ENCODE data around the gene ATP2C1. TPM values are rescaled to one million over a fixed set of nuclear protein-coding genes. Genes with fewer than 3 reads are reported as not detected.

The ATP2C1 gene
- total and polyA plus RNA-seq, 2 experiments from 2014 or later, result 28.1 to 75.7 TPM

DNA sequence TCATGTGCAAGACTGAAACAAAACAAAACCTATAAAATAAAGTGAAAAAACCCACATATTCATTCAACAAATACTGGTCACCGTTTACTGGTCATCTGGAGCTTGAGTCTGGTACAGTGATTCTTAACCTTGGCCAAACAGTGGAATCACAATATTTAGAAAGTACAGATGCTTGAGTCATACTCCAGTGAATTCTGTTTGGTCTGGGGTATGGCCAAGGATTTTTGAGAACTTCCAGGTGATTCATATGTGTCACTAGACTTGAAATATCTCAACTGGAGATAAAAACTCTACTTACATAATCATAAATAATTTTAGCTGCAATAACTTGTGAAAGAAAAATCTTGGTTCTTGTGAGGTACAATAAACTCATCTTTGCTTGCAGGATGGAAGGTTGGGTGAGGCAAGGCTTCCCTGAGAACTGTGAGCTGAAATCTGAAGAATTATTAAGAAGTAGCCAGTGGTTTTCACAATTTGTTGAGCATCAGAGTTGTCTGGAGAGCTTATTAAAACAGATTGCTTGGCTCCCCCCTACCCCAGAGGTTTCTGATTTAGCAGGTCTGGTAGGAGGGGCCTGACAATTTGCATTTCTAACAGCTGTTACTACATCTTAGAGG lies 142.4 kb downstream of the ATP2C1 start:
- peaks cover under 1% of the 10 kb centered on the region; the same call in 1 of the 3 replicates for H3K9me3 Mint-ChIP-seq
- ATAC-seq, result no peak

DNA sequence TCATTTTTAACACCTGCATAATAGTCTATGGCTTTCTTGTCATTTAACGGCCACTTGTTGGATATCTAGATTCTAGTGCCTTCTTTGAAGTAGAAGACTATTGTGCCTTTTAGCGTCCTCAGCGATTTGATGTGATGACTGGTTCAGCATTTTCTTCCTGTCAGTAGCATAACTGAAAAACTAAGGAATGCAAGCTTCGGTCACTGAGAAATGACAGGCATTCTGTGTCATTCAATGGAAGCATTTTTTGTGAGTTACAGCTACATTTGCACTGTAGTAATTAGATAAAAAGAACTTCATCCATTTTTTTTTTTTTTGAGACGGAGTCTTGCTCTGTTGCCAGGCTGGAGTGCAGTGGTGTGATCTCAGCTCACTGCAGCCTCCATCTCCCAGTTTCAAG lies 143.1 kb downstream of the ATP2C1 start:
- Mint-ChIP-seq H3K4me1 (peaks cover 18% of the 10 kb centered on the region), H3K27ac (no peak overlapping the region), H3K36me3 (ENCODE audit: low read depth) (peaks cover 5% of the 10 kb centered on the region; the same call in 2 of the 3 replicates), H3K27me3 (ENCODE audit: insufficient read depth, low read depth, poor library complexity) (peaks cover 4% of the 10 kb centered on the region), H3K9me3 (peaks cover 3% of the 10 kb centered on the region; the same call in 1 of the 3 replicates), H3K4me3 (no peak overlapping the region)
- Histone ChIP-seq H3K36me3 (ENCODE audit: insufficient read depth) (no peaks in the 10 kb centered on the region), H3K4me3 (no peak overlapping the region), H3K9me2 (ENCODE audit: insufficient read depth) (no peaks in the 10 kb centered on the region), H3K4me1 (ENCODE audit: insufficient read depth) (peaks cover 7% of the 10 kb centered on the region), H3K4me2 (no peak overlapping the region), H3F3A (replicated peaks; ENCODE audit: low read depth) (no peaks in the 10 kb centered on the region), H3K27me3 (ENCODE audit: insufficient read depth) (no peaks in the 10 kb centered on the region), H2AFZ (no peak overlapping the region), H3K79me2 (replicated peaks; ENCODE audit: insufficient read depth) (no peaks in the 10 kb centered on the region), H3K27ac (ENCODE audit: low read depth) (no peak overlapping the region), H4K20me1 (replicated peaks; ENCODE audit: insufficient read depth) (no peaks in the 10 kb centered on the region)
- no peak for ATAC-seq
- DNase-seq (ENCODE audit: low spot score), result no peak
- TF ChIP-seq, protein P1, sequence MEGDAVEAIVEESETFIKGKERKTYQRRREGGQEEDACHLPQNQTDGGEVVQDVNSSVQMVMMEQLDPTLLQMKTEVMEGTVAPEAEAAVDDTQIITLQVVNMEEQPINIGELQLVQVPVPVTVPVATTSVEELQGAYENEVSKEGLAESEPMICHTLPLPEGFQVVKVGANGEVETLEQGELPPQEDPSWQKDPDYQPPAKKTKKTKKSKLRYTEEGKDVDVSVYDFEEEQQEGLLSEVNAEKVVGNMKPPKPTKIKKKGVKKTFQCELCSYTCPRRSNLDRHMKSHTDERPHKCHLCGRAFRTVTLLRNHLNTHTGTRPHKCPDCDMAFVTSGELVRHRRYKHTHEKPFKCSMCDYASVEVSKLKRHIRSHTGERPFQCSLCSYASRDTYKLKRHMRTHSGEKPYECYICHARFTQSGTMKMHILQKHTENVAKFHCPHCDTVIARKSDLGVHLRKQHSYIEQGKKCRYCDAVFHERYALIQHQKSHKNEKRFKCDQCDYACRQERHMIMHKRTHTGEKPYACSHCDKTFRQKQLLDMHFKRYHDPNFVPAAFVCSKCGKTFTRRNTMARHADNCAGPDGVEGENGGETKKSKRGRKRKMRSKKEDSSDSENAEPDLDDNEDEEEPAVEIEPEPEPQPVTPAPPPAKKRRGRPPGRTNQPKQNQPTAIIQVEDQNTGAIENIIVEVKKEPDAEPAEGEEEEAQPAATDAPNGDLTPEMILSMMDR (conservative IDR thresholded peaks at IDR 0.05; ENCODE audit: low read depth in 2 of 2), result no peak
- TF ChIP-seq POLR2AphosphoS5 (IDR thresholded peaks at IDR 0.05; ENCODE audit: low read depth) (no peak), JUNB (IDR thresholded peaks at IDR 0.05; ENCODE audit: unreplicated experiment) (no peak), STAT1 (IDR thresholded peaks at IDR 0.05; ENCODE audit: unreplicated experiment) (no peak)
- TF ChIP-seq, protein P2, sequence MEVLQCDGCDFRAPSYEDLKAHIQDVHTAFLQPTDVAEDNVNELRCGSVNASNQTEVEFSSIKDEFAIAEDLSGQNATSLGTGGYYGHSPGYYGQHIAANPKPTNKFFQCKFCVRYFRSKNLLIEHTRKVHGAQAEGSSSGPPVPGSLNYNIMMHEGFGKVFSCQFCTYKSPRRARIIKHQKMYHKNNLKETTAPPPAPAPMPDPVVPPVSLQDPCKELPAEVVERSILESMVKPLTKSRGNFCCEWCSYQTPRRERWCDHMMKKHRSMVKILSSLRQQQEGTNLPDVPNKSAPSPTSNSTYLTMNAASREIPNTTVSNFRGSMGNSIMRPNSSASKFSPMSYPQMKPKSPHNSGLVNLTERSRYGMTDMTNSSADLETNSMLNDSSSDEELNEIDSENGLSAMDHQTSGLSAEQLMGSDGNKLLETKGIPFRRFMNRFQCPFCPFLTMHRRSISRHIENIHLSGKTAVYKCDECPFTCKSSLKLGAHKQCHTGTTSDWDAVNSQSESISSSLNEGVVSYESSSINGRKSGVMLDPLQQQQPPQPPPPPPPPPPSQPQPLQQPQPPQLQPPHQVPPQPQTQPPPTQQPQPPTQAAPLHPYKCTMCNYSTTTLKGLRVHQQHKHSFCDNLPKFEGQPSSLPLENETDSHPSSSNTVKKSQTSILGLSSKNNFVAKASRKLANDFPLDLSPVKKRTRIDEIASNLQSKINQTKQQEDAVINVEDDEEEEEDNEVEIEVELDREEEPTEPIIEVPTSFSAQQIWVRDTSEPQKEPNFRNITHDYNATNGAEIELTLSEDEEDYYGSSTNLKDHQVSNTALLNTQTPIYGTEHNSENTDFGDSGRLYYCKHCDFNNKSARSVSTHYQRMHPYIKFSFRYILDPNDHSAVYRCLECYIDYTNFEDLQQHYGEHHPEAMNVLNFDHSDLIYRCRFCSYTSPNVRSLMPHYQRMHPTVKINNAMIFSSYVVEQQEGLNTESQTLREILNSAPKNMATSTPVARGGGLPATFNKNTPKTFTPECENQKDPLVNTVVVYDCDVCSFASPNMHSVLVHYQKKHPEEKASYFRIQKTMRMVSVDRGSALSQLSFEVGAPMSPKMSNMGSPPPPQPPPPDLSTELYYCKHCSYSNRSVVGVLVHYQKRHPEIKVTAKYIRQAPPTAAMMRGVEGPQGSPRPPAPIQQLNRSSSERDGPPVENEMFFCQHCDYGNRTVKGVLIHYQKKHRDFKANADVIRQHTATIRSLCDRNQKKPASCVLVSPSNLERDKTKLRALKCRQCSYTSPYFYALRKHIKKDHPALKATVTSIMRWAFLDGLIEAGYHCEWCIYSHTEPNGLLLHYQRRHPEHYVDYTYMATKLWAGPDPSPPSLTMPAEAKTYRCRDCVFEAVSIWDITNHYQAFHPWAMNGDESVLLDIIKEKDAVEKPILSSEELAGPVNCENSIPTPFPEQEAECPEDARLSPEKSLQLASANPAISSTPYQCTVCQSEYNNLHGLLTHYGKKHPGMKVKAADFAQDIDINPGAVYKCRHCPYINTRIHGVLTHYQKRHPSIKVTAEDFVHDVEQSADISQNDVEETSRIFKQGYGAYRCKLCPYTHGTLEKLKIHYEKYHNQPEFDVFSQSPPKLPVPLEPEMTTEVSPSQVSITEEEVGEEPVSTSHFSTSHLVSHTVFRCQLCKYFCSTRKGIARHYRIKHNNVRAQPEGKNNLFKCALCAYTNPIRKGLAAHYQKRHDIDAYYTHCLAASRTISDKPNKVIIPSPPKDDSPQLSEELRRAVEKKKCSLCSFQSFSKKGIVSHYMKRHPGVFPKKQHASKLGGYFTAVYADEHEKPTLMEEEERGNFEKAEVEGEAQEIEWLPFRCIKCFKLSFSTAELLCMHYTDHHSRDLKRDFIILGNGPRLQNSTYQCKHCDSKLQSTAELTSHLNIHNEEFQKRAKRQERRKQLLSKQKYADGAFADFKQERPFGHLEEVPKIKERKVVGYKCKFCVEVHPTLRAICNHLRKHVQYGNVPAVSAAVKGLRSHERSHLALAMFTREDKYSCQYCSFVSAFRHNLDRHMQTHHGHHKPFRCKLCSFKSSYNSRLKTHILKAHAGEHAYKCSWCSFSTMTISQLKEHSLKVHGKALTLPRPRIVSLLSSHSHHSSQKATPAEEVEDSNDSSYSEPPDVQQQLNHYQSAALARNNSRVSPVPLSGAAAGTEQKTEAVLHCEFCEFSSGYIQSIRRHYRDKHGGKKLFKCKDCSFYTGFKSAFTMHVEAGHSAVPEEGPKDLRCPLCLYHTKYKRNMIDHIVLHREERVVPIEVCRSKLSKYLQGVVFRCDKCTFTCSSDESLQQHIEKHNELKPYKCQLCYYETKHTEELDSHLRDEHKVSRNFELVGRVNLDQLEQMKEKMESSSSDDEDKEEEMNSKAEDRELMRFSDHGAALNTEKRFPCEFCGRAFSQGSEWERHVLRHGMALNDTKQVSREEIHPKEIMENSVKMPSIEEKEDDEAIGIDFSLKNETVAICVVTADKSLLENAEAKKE (CRISPR knock-in tag; IDR thresholded peaks at IDR 0.05), result no peak

More for the DNA sequence above, 142.4 kb downstream of the ATP2C1 start:
- no peaks in the 10 kb centered on the region for H3K27me3 ChIP-seq (ENCODE audit: insufficient read depth)
- peaks cover 13% of the 10 kb centered on the region; the same call in 2 of the 3 replicates for H3K4me1 Mint-ChIP-seq
- TF ChIP-seq STAT1 (IDR thresholded peaks at IDR 0.05; ENCODE audit: unreplicated experiment), result no peak
- TF ChIP-seq EZH2phosphoT487 (IDR thresholded peaks at IDR 0.05; ENCODE audit: unreplicated experiment), result no peak
- no peak for TF ChIP-seq JUNB (IDR thresholded peaks at IDR 0.05; ENCODE audit: unreplicated experiment)
- no peak for TF ChIP-seq CREB1 (CRISPR knock-in tag; IDR thresholded peaks at IDR 0.05; ENCODE audit: low read depth)
- TF ChIP-seq, protein P3, sequence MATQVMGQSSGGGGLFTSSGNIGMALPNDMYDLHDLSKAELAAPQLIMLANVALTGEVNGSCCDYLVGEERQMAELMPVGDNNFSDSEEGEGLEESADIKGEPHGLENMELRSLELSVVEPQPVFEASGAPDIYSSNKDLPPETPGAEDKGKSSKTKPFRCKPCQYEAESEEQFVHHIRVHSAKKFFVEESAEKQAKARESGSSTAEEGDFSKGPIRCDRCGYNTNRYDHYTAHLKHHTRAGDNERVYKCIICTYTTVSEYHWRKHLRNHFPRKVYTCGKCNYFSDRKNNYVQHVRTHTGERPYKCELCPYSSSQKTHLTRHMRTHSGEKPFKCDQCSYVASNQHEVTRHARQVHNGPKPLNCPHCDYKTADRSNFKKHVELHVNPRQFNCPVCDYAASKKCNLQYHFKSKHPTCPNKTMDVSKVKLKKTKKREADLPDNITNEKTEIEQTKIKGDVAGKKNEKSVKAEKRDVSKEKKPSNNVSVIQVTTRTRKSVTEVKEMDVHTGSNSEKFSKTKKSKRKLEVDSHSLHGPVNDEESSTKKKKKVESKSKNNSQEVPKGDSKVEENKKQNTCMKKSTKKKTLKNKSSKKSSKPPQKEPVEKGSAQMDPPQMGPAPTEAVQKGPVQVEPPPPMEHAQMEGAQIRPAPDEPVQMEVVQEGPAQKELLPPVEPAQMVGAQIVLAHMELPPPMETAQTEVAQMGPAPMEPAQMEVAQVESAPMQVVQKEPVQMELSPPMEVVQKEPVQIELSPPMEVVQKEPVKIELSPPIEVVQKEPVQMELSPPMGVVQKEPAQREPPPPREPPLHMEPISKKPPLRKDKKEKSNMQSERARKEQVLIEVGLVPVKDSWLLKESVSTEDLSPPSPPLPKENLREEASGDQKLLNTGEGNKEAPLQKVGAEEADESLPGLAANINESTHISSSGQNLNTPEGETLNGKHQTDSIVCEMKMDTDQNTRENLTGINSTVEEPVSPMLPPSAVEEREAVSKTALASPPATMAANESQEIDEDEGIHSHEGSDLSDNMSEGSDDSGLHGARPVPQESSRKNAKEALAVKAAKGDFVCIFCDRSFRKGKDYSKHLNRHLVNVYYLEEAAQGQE (IDR thresholded peaks at IDR 0.05; ENCODE audit: unreplicated experiment), result no peak
- TF ChIP-seq ZNF331 (CRISPR knock-in tag; IDR thresholded peaks at IDR 0.05; ENCODE audit: low read depth), result no peak
- TF ChIP-seq ZNF114 (CRISPR knock-in tag; IDR thresholded peaks at IDR 0.05), result no peak
- no peak overlapping the region for H3K4me2 ChIP-seq
- no peak overlapping the region for H3K27ac ChIP-seq (ENCODE audit: low read depth)
- no peaks in the 10 kb centered on the region for H3F3A ChIP-seq (replicated peaks; ENCODE audit: low read depth)
- H3K27ac Mint-ChIP-seq, result no peak overlapping the region
- peaks cover under 1% of the 10 kb centered on the region; the same call in 1 of the 3 replicates for H3K36me3 Mint-ChIP-seq (ENCODE audit: low read depth)
- no peaks in the 10 kb centered on the region for H3K27me3 Mint-ChIP-seq (ENCODE audit: insufficient read depth, low read depth, poor library complexity)
- no peaks in the 10 kb centered on the region for H3K9me2 ChIP-seq (ENCODE audit: insufficient read depth)
- H3K4me1 ChIP-seq (ENCODE audit: insufficient read depth), result peaks cover under 1% of the 10 kb centered on the region; the same call in 1 of the 2 replicates
- no peak overlapping the region for H3K4me3 Mint-ChIP-seq
- H2AFZ ChIP-seq, result no peak overlapping the region
- no peak overlapping the region for H3K4me3 ChIP-seq
- no peak for DNase-seq (ENCODE audit: low spot score)
- no peaks in the 10 kb centered on the region for H4K20me1 ChIP-seq (replicated peaks; ENCODE audit: insufficient read depth)
- H3K36me3 ChIP-seq (ENCODE audit: insufficient read depth), result no peaks in the 10 kb centered on the region
- H3K79me2 ChIP-seq (replicated peaks; ENCODE audit: insufficient read depth), result no peaks in the 10 kb centered on the region

All from GM23338 (cell line).